Effector CD8-positive, alpha-beta T cell (primary cell): ENCODE results near the gene GNAS.
"Not testable (repeated sequence)": the region's sequence is repeated elsewhere in the genome, so short reads cannot be mapped to it uniquely, and the experiment has no call there.

Source experiments
- DNase-seq: peaks from one replicate; lab custom pipeline; 2025; lab: John Stamatoyannopoulos, UW

The GNAS gene

DNA sequence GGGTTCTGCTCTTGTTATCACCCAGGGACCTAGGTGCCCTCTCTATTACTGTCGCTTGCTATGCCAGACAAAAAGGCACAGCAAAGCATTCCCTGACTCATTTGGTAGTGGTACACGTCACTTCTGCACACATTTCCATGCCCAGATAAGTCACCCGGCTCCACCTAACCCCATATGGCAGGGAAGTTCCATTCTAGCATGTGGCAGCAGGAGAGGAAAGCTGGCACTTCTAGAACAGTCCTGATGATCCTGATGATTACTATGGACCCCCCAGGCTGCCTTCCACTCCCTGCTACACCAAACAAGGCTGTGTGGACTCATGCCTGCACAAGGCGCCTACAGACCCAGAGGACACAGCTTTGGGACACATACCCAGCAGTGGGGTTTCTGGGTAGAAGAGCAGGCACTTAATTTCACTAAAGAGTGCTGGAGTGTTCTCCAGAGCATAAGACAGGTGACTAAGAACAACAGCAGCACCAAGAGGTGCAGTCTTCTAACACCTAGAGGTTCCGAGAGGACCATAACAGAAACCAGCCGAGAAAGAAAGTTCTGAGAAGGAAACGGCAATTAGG lies 75.1 kb downstream of the GNAS start:
- no peak for DNase-seq

DNA sequence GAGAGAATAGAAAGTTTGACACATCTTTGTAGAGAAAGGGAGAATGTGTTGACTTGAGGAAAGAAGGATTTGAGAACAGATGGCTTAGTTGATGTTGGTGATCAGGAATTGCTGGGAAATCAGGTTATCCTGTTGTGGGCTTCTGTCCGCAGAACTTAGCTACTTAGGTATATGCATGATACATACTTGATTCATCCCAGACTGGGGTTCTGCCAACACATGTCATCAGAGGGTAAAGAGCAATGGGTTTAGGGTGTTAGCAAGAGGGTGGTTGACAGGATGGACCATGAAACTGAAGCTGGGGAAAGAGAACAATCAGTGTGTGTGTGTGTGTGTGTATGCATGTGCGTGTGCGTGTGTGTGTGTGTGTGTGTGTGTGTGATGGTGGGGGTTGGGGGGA lies 78.0 kb downstream of the GNAS start:
- no peak for DNase-seq

DNA sequence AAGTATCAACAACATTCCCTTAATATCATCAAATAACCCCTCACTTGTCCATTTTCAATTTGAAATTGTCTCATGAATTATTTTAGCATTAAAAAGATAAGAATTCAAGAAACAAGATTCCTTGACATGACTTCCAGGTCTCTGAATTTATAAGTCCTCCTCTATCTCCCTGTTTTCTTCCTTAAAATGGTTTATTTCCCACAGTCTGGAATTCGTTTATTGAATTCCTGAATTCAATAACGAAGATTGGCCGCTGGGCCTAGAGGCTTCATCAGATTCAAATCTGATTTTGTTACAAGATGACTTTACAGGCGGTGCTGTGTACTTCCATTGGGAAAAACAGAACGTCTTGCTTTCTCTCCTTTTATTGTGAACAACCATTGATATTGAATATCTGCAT lies 79.7 kb downstream of the GNAS start:
- no peak for DNase-seq

DNA sequence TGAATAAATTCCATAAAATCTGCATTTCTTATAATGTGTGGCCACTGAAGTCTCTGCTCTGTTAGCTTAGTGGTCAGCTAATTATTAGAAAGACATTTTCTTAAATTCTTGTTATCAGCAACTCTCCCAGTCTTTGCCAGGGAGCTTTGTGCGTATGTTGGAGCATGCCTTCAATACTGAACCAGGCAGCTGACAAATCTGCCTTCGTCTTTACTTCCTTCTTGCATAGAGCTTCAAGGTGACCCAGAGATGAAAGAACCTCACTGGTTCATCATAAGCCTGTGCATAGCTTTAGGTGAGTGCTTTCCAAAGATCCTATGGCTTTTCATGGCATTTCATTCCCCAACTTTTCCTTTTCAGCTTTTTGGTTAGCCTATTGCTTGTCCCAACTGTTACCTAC lies 85.6 kb downstream of the GNAS start:
- DNase-seq = no peak

DNA sequence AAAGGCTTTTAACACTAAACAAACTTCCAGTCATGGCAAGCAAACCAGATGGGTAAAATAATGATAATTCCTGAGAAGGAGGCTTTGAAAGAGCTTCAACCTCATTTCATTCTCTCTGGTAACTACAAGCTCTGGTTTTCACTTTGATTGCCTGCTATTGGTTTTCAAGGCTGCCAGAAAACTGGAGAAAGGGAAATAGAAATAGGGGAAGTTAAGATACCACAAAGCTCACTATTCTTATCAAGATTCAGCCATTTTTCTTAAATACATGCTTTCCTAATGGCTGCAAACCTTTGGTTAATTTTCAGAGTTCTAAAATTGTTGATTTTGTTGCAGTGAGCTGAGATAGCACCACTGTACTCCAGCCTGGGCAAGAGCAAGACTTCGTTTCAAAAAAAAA lies 86.0 kb downstream of the GNAS start:
- DNase-seq = no peak

DNA sequence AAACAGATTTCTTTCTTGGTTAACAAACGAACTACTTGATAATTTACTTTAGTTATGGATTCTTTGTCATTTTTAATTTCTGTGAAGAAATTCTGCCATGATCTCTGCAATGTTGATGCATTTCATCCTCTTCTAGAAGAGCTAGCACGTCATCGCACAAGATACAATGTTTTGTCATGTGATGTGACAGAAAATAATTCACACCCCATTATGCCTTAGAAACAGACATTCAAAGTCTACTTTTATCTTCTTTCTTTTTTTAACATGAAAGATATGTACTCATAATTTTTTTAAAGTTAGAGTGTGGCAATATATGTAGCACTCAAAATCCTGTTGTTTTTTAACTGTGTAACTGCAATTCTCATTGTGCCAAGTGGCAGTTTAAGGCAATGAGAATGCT lies 89.0 kb downstream of the GNAS start:
- DNase-seq = no peak

DNA sequence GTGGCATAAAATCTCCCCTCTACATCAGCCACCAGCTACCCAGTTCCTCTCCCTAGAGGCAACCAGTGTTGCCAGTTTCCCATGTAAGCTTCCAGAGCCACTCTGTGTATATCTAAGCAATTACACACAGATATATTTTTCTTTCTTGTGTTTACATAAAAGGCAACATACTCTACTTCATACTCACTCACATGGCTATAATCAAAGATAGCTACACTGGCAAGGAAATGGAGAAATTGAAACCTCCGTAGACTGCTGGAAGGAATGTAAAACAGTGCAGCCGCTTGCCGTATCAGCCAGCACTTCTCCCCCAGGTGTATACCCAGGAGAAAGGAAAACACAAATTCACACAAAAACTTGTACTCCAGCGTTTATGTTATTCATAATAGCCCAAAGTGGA lies 90.0 kb downstream of the GNAS start:
- no peak for DNase-seq

DNA sequence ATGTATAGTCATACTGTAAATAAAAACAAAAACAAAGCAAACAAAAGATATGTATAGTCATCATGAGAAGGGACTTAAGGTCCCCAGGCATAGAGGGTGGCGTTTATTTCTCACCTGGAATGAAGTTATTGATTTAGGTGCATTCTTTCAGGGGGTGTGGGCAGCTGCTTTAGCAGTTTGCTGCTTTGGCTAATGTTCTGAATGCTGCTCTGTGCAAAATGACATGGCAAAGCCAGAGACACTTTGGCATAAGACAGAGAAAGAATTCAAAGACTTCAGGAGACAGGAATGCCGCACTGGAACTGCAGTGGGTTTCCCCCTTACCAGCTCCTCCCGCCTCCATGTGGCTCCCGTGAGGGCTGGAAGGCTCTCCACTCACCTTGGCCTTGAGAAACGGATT lies 92.1 kb downstream of the GNAS start:
- DNase-seq = no peak

DNA sequence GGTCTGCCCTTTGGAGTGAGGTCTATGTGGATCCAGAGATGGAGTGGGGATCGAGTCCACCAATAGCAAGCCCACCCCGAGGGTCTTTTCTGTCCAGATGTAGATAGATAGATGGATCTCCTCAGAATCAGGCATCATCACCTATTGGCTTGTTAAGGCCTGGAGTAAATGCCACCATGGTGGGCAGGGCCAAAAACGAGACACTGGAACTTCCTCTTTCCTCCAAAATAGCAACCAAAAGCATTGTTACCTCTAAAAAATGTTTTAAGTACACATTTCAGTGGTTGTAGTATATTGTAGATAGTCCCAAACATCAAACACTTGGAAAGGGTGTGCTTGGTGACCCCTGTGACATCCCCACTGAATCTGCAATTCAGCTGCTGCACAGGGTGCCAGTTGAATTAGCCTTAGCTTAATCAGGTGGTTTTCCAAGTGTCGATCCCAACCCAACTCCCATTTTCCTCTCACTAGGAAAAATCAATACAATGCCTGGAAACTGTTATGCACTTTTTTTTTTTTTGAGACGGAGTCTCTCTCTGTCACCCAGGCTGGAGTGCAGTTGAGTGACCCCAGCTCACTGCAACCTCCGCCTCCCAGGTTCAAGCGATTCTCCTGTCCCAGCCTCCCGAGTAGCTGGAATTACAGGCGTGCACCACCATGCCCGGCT lies 93.6 kb downstream of the GNAS start:
- no peak for DNase-seq

DNA sequence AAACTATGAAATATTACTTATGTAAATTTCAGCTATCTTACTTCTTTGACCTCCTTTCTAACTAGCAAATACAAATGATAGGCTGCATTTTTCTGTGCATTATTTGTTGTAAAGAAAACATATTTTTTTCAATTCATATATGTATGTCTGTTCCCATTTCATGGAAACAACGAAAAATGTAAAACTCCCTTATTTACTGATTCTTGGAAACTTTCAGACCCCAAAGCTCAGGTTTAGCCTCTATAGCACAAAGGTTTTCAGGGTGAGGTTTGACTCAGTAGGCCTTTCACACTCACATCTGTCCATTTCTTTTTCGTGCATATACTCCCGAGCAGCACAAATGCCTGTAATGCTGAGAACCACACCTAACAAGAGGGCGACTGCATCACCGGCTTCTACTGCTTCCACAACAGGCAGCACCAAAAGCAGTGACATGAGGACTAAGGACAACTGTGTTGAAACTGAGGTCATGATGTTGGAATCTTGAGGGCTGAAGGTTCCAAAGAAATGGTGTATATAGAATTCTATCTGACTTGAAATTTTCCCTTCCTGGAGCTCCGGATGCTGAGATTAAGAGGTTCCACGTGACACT lies 95.4 kb downstream of the GNAS start:
- DNase-seq = not testable (repeated sequence)

DNA sequence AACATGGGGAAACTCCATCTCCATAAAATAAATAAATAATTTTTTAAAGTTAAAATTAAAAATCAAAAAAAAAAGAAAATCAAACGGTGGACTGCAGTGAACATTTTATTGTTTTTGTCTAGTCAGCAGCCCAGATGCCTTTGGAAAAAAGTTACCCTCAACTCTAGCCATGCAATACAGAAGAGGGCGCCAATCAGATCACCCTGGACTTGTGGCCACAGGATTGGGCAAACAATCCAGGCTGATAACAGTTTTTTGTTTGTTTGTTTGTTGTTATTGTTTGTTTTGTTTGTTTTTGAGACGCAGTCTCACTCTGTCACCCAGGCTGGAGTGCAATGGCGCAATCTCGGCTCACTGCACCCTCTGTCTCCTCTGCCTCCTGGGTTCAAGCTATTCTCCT lies 98.1 kb downstream of the GNAS start:
- no peak for DNase-seq

DNA sequence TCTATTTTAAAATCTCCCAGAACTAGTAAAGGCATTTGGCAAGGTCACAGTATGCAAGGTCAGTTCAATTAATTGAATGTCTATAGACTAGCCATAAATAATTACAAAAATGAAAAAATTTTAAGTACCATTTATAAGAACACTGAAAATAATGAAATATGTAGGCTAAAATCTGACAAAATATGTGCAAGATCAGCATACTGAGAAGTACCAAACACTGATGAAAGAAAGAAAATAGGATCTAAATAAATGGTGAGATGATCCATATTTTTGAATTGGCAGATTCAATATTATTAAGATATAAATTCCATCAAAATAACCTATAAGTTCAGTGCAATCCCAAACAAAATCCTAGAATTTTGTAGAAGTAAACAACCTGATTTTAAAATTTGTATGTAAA lies 100.5 kb downstream of the GNAS start:
- no peak for DNase-seq

DNA sequence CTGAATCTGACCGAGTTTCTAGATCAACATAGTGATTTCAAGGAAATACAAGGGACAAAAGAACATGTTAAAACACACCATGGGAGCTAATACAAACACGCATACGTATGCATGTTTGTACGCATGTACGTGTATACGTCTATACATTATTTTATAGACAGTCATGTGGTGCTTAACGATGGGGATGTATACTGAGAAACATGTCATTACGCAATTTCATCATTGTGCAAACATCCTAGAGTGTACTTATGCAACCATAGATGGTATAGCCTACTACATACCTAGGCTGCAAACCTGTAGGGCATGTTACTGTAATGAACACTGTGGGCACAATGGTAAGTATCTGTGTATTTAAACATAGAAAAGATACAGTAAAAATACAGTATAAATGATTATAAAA lies 103.6 kb downstream of the GNAS start:
- no peak for DNase-seq

DNA sequence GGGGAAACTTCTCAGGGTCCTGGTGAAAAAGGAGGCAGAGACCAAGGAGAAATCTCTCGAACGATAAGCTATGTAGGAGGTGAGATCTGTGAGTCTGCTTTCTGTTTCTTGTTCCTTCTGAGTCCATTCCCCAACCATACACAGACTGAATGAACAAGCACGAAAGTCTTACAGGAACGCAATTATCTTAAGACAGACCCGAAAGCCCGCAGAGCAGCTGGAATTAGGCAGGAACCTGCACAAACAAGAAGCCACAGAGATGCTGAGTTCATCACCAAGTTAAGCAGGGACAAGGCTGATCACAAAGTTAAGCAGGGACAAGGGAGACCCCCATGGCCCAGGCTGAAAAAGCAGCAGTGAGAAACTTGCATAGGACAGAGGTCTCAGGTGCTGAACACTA lies 107.1 kb downstream of the GNAS start:
- no peak for DNase-seq
